Measurements from ENCODE around the gene MCTP1.
"Not testable (repeated sequence)": the region's sequence is repeated elsewhere in the genome, so short reads cannot be mapped to it uniquely, and the experiment has no call there.

The MCTP1 gene

DNA sequence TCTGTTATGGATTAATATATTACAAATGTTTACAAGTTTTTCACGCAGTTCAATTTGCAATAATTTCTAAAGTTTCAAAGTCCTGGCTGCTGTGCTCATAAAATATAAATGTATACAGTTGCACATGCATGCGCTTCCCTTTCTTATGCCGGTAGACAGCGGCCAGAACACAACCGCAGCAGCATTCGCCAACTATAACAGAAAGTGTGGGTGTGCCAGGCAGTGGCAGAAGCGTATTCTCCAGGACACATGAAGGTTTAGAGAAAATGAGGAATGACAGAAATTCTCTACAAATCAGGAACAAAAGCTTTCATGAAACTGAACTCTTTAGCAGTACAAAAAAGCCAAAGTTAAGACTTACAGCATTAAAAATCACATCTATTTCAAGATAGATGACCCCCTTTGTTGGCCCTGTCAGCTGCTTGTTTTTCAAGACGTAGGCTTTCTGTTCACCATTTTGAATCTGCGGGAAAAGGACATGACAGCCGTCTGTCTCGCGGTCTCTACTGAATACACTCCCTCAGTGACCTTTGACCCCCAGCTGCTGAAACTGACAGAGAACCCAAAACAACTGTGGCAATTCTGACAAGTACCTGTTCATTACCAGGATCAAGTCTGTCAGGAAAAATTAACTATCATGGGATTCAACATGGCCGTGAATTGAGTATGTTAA is 414.2 kb downstream of the MCTP1 start:
- DNase-seq (ENCODE audit: low read depth) = no peak

DNA sequence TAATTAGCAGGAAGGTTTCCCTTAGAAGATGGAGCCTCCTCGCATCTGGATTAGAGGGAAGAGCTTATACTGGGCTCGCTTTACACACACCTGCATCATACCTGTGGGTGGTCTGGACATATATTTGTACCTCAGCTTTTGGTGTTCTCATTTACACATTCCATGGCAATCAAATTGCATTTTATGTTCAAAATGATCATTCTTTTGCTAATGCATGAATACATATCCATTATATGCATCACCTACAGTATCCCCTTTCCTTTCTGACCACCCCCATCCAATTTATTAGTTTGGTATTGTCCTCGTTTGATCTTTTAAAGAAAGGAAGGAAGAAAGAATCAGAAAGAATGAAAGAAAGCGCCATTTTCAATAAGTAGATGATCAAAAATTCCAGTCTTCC is 415.0 kb downstream of the MCTP1 start:
- DNase-seq (ENCODE audit: low read depth) = no peak

GRCh38 chr5:94863951-94864350 is 420.9 kb downstream of the MCTP1 start:
- DNase-seq (ENCODE audit: low read depth) = no peak

- no peak for DNase-seq (ENCODE audit: low read depth)
Measured at GRCh38 chr5:94857111-94857510, 427.8 kb downstream of the MCTP1 start.

GRCh38 chr5:94856257-94856800 is 428.6 kb downstream of the MCTP1 start:
- DNase-seq (ENCODE audit: low read depth) = no peak

DNA sequence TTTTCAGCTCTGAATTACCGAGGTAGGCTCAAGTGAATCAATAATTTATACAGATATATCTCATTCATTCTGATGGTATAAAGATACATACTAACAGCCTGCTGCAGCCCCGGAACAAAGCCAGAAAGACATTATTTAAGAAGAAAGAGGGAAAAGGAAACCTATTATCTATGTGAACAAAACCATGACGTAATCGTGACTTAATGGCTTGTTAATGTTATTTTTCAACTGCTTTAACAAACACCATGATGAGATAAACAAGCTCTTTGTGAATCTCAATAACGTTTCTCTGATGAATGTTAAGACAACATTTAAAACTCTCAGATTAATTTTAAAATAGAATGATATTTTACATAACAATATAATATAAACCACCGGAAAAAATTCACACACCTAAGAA is 429.4 kb downstream of the MCTP1 start:
- no peak for DNase-seq (ENCODE audit: low read depth)

GRCh38 chr5:94853120-94853519 is 431.8 kb downstream of the MCTP1 start:
- DNase-seq (ENCODE audit: low read depth) = no peak

- DNase-seq (ENCODE audit: low read depth) = no peak
Measured at GRCh38 chr5:94850960-94851359, 433.9 kb downstream of the MCTP1 start.

- no peak for DNase-seq (ENCODE audit: low read depth)
Measured at GRCh38 chr5:94849821-94850736, 434.8 kb downstream of the MCTP1 start.

GRCh38 chr5:94849324-94849723 is 435.6 kb downstream of the MCTP1 start:
- DNase-seq (ENCODE audit: low read depth) = no peak

DNA sequence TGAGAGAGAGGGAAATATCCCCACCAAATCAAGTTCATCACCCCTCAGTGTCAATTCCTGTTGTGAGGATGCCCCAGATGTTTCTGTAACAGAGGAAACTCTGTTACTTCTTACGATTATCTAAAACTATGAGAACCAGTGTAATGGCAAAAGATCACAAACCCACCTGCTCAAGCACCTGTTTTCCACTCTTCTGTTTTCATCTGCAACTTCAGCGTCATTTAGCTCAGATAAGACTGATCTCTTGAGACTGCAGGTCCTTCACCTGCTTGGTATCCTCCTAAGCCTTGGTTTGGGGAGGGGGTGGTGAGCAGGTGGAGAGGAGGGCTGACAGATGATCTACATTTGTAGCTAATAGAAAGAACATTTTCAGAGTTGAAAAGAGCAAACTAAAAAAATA is 437.2 kb downstream of the MCTP1 start:
- DNase-seq (ENCODE audit: low read depth) = no peak

GRCh38 chr5:94847019-94847418 is 437.9 kb downstream of the MCTP1 start:
- DNase-seq (ENCODE audit: low read depth) = no peak

DNA sequence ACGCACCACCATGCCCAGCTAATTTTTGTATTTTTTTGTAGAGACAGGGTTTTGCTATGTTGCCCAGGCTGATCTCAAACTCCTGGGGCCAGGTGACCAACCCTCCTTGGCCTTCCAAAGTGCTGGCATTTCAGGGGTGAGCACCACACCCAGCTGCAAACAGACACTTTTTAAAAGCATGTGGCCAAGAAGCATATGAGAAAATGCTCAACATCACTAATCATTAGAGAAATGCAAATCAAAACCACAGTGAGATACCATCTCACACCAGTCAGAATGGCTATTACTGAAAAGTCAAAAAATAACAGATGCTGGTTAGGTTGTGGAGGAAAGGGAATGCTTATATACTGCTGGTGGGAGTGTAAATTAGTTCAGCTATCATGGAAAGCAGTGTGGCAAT is 439.2 kb downstream of the MCTP1 start:
- DNase-seq (ENCODE audit: low read depth) = not testable (repeated sequence)

- DNase-seq (ENCODE audit: low read depth) = no peak
Measured at GRCh38 chr5:94841598-94842322, 443.1 kb downstream of the MCTP1 start.

DNA sequence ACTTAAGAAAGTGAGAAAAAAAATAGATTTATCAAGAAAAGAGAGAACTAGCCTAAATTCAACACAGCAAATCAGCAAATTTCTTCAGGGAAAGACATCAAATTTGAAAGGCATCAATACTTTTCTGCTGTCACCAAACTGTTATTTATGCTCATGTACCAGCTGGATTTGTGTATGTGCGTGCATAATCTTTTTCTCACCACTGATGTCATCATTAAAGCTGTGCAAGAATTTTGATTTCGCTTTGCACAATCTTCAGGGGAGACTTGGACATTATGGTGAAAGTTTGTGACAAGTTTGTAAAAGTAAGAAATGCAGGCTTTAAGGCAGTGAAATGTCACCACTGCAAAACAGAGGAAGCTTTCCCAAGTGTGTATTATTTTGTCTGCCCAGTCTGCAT is 451.0 kb downstream of the MCTP1 start:
- no peak for DNase-seq (ENCODE audit: low read depth)

DNA sequence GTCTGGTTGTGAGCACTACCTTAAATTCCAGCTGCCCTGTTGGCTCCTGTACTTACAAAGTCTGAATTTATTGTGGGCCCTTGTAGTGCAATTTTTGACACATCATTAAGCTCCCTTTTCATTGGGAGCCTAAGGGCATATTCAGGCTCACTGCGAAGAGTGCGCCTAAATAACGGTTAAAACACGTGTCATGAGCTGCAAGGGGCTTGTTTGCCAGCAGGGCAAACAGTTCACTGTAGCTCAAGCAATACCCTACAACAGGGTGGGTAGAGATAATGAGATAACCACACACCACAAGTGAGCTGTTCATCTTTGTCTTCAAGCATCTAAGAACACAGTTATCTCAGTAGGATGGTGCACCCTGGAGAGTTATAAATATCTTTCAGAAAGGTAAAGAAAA is 452.2 kb downstream of the MCTP1 start:
- DNase-seq (ENCODE audit: low read depth) = no peak

- no peak for DNase-seq (ENCODE audit: low read depth)
Measured at GRCh38 chr5:94830520-94830919, 454.4 kb downstream of the MCTP1 start.

GRCh38 chr5:94828222-94828621 is 456.7 kb downstream of the MCTP1 start:
- not testable (repeated sequence) for DNase-seq (ENCODE audit: low read depth)

- DNase-seq (ENCODE audit: low read depth) = no peak
Measured at GRCh38 chr5:94820488-94820887, 464.4 kb downstream of the MCTP1 start.

GRCh38 chr5:94818904-94819303 is 466.0 kb downstream of the MCTP1 start:
- DNase-seq (ENCODE audit: low read depth) = no peak

- no peak for DNase-seq (ENCODE audit: low read depth)
Measured at GRCh38 chr5:94815313-94816039, 469.4 kb downstream of the MCTP1 start.

- no peak for DNase-seq (ENCODE audit: low read depth)
Measured at GRCh38 chr5:94812232-94812631, 472.7 kb downstream of the MCTP1 start.
